Measurements from ENCODE around the gene EXOC3L4.

The EXOC3L4 gene

DNA sequence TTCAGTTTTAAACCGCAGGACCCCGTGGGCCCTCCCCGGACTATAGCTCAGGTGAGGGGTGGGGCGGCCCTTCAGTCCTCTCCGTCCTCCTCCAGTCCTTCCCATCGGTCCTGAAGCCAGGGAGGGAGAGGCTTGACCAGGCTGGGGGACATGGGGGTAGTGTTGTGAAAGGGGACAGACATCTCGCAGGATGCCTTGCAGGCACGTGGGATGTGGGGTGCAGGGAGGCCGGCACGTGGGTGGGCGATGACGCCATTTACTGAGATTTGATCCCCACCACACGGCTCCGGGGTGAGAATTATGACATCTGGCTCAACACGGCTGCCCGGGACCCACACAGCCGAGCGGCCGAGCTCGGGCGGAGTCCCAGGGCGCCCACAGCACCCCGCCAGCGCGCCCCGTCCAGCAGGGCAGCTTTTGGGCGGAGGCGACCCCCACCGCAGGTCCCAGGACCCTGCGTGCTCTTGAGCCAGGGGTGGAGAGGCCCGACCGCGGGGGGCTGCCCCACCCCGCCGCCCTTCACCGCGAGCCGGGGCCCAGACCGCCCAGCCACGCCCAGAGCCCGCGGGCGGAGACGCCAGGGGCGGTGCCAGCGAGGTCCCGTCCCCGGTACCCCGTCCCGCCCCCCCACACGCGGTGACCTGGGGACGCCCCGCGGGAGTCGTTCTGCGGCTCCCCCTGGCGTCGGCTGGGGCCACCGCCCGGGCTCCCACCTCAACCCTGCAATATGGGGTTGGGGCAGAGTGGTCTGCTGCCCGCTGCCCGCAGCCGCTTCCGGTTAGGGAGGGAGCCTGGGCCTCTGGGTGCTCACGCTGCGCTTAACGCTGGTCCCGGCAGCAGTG lies 3.3 kb upstream of the EXOC3L4 start:
- peak; percentile 58 to 67 for DNase-seq (ENCODE audit: low read depth in 1 of 2, low spot score in 1 of 2)

DNA sequence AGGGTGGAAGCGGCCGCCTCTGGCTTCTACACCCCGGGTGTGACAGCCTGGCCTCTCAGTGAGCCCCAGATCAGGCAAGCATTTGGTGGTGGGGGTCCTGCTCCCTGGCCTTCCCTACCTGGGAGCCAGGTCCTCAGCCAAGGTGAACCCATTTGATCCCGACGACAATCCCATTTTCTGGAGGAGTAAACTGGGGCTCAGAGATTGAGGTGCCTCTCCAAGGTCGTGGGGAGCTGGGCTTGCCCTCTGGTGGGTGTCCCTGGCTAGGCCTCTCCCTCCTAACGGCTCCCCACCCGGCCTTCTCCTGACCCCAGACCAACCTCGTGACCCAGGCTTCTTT lies 2.7 kb upstream of the EXOC3L4 start:
- no peak for DNase-seq (ENCODE audit: low read depth in 1 of 2, low spot score in 1 of 2)

GRCh38 chr14:103093856-103094405 lies 594 bp upstream of the EXOC3L4 start:
- no peak for DNase-seq (ENCODE audit: low read depth in 1 of 2, low spot score in 1 of 2)

GRCh38 chr14:103095210-103095778 lies 769 bp downstream of the EXOC3L4 start:
- no peak for DNase-seq (ENCODE audit: low read depth in 1 of 2, low spot score in 1 of 2)

- DNase-seq (ENCODE audit: low read depth in 1 of 2, low spot score in 1 of 2): no peak
Observed at GRCh38 chr14:103096387-103096786, 1.9 kb downstream of the EXOC3L4 start.

GRCh38 chr14:103097244-103097993 lies 2.9 kb downstream of the EXOC3L4 start:
- DNase-seq (ENCODE audit: low read depth in 1 of 2, low spot score in 1 of 2): no peak

DNA sequence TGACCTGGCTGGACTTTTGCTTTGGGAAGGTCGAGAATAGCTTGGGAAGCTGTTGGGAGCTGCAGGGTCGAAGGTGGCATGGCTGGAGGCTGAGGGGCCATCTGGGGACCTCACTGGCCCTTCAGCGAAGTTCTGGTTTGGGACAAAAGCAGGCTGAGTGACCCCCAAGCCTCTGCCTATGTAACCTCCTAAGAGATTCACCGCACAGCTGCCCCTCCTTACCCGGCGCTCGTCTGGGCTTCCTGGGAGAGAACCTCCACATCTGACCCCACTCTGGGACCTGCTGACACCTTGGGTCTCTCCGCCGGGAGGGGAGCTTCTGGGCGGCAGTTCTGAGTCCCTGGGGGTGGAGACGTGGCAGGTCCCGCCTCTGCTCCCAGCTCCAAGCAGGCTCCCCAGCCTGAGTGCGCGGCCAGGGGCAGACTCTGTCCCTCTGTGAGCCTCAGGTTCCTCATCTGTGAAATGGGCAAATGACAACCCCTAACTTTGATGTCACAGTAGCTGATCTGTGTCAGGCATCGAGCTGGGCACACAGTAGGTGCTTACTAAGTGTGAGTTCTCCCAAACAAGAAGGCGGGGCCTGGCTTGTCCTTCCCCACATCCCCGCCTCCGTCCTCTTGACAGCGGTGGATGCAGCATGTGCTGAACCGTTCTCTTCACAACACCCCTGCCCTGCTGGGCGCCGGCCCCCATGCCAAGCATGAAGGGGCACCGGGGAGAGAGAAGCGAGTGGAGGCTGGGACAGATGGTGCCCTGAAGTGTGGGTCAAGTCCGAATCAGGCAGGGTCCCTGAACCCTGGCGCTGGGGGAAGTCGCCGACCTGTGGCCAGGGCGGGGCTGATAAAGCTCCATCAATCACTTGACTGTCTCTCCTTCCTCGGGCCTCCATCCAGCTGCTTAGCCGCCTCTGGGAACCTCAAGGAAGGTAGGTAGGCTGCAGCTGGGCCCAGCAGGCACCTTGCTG lies 3.8 kb downstream of the EXOC3L4 start:
- DNase-seq (ENCODE audit: low read depth in 1 of 2, low spot score in 1 of 2): no peak

- no peak for DNase-seq (ENCODE audit: low read depth in 1 of 2, low spot score in 1 of 2)
Observed at GRCh38 chr14:103099081-103099732, 4.7 kb downstream of the EXOC3L4 start.

DNA sequence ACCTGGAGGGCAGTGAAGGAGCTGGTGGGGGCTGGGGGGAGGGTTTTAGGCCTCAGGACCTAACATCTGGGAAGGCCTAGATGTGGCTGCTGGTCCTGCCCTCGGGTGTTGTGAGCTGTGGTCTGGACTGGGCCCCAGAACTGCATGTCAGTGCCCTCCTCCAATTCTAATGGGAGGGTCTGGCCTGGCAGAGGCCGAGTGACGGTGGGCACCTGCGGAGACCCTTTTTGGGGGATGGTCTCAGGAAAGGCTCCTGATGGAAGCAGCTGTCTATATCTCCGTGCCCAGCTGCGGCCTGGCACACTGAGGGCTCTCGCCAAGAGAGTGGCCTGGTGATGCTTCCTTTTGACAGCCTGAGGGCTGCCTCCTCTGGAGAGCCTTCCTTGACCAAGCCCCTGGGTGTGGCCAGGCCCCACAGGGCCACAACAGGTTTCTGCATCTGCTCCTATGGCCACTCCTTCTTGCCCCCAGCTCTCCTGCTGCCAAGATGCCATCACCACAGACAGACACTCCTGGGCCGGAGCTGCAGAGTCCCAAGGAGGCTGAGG lies 5.3 kb downstream of the EXOC3L4 start:
- DNase-seq (ENCODE audit: low read depth in 1 of 2, low spot score in 1 of 2): no peak

DNA sequence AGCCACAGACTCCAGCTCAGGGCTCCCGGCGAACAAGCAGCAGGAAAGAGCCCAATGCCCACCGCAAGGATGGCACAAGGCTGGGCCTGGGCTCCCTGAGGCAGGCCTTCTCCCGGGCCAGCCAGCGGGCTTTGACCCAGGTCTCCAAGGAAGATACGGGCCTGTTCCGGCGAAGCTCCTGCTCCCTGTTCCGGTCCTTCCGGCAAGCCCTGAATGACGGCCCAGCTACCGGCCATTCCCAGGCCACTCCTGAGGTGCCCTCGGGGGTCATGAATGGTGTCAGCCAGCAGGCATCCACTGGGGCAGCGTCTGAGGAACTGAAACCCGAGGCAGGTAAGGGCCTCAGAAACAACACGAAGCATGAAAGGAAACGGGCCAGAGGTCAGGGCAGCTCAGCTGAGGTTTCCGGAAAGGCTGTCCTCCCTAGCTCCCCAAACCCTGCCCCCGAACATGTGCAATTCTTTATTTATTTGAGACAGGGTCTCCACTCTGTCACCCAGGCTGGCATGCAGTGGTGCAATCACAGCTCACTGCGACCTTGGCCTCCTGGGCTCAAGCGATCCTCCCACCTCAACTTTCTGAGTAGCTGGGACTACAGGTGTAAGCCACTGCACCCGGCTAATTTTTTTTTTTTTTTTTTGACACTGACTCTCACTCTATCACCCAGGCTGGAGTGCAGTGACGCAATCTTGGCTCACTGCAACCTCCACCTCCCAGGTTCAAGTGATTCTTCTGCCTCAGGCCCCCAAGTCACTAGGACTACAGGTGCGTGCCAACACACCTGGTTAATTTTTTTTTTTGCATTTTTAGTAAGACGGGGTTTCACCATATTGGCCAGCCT lies 6.0 kb downstream of the EXOC3L4 start:
- no peak for DNase-seq (ENCODE audit: low read depth in 1 of 2, low spot score in 1 of 2)

- DNase-seq (ENCODE audit: low read depth in 1 of 2, low spot score in 1 of 2): no peak
Observed at GRCh38 chr14:103101257-103101962, 6.9 kb downstream of the EXOC3L4 start.

GRCh38 chr14:103101963-103102688 lies 7.6 kb downstream of the EXOC3L4 start:
- no peak for DNase-seq (ENCODE audit: low read depth in 1 of 2, low spot score in 1 of 2)

GRCh38 chr14:103102689-103103260 lies 8.2 kb downstream of the EXOC3L4 start:
- no peak for DNase-seq (ENCODE audit: low read depth in 1 of 2, low spot score in 1 of 2)

DNA sequence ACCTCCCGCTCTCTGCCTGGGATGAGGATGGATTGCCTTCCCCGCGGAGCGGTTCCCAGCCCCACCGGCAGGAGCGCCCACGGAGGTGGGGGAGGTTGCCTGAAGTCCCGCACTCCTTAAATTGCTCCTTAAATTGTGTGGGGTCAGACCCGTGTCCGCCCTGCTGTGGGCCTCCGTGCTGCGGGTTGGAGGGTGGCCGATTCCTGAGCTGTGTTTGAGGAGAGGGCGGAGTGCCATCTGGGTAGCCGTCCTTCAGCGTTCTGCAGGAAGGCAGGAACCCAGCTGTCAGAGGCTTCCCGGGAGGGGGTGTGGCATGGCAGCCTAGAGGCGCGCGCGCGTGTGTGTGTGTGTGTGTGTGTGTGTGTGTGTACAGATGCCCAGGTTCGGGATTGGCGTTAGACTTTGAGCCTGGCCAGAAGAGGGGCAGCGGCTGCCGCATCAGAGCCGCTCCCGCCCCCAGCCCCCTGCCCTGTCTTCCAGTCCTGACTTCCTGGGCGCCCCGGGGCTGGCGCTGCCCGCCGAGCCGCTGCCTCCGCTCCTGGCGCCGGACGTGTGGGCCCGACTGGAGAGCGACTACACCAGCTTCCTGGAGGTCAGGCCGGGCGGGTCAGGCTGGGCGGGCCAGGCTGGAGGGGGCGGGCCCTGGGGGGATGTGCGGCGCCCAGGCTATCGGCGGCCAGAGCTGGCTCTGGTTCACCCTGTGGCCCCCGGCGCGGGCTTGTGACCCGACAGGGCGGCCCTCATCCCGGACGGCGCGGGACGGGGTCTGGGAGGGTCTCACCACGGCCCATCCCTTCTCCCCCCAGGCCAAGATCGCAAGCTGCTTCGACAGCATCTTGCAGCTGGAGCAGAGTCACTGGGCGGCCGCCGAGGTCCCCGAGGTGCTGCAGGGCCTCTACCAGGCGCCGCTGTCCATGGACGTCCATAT lies 9.2 kb downstream of the EXOC3L4 start:
- DNase-seq (ENCODE audit: low read depth in 1 of 2, low spot score in 1 of 2): no peak

DNA sequence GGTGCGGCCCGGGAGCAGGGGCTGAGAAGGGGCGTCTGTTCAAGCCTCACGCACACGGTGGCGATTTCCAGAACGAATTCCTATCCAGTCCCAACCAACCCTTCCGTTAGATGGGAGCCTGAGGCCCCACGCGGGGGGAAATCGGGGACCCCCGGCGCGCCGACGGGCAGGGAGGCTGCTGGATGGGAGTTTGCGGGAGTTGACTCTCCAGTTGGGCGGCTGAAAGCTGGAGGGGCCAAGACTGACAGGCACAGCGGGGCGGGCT lies 9.8 kb downstream of the EXOC3L4 start:
- DNase-seq (ENCODE audit: low read depth in 1 of 2, low spot score in 1 of 2): no peak

DNA sequence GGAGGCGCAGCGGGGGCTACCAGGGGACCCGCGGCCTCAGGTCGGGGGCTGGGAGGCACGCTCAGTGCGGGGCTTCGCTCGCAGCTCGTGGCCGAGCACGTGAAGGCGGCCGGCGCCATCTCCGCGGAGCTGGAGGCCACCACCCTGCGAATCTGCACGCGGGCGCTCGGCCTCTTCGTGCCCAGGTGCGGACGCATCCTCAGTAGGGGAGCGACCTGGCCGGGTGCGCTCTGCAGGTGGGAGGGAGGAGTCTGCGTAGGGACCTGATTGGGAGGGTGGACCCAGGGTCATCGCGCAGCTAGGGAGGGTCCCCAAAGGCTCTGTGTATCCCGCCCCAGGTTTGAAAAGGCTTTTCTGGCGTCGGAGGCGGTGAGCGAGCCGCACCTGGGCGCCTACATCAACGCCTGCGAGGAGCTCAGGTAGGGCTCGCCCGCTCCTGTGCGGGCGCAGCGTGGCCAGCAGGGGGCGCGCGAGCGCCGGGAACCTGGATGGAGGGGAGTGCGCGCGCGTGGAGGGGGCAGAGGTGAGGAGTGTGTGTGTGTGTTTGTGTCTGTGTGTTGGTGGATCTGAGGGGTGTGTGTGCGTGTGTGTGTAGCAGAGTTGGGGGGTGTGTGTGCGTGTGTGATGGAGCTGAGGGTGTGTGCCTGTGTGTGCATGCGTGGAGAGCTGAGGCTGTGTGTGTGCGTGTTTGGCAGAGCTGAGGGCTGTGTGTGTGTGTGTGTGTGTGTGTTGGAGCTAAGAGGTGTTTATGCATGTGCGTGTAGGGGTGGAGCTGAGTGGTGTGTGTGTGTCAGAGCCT lies 10.3 kb downstream of the EXOC3L4 start:
- DNase-seq (ENCODE audit: low read depth in 1 of 2, low spot score in 1 of 2): peak; percentile 44 to 56
